Fibroblast of lung (primary cell): ENCODE data around the gene LDLRAD4. TPM values are rescaled to one million over a fixed set of nuclear protein-coding genes. Genes with fewer than 3 reads are reported as not detected.

ENCODE experiments used
- DNase-seq, 2 donors: peaks; one replicate each; pipeline versions ENCODE4 v3.0.0 to v3.0.0-alpha.2; 2010; ENCODE audit warnings: low read depth in 2 of 2
- H2AFZ ChIP-seq: 2 replicates; pipeline ENCODE4 v1.5.1; 2012; ENCODE audit warnings: low read length, control low read depth, inconsistent platforms
- H3K27ac ChIP-seq: 2 replicates; pipeline ENCODE4 v1.5.1; 2011; ENCODE audit warnings: low read length, control low read depth; ENCODE audit not compliant: insufficient read depth
- H3K27me3 ChIP-seq: 2 replicates; pipeline ENCODE4 v1.5.1; 2011; ENCODE audit warnings: mild to moderate bottlenecking, low read length; ENCODE audit not compliant: control insufficient read depth, insufficient read depth
- H3K36me3 ChIP-seq: 2 replicates; pipeline ENCODE4 v1.5.1; 2011; ENCODE audit warnings: low read length; ENCODE audit not compliant: control insufficient read depth, insufficient read depth
- H3K4me1 ChIP-seq: 2 replicates; pipeline ENCODE4 v1.5.1; 2011; ENCODE audit warnings: low read length; ENCODE audit not compliant: control insufficient read depth, insufficient read depth; ENCODE audit errors: extremely low read depth
- H3K4me2 ChIP-seq: 2 replicates; pipeline ENCODE4 v1.5.1; 2011; ENCODE audit warnings: low read length, control low read depth; ENCODE audit not compliant: insufficient read depth; ENCODE audit errors: extremely low read depth
- H3K4me3 ChIP-seq, 4 experiments: fragments of 200-600 bp in 1 of 4; sonication (generic) in 1 of 4; replicated peaks in 1 of 4; 2 replicates each; pipeline ENCODE4 v1.5.1; 2011 to 2016; ENCODE audit warnings: low read length in 4 of 4, low read depth in 3 of 4, mild to moderate bottlenecking in 3 of 4, control low read depth in 2 of 4, inconsistent platforms in 1 of 4, mixed read lengths in 1 of 4; ENCODE audit not compliant: insufficient read depth in 1 of 4; ENCODE audit errors: control extremely low read depth in 1 of 4
- H3K79me2 ChIP-seq: 2 replicates; pipeline ENCODE4 v1.5.1; 2012; ENCODE audit warnings: mild to moderate bottlenecking, low read length, inconsistent platforms; ENCODE audit not compliant: control insufficient read depth, insufficient read depth
- H3K9ac ChIP-seq: 2 replicates; pipeline ENCODE4 v1.5.1; 2011; ENCODE audit warnings: mild to moderate bottlenecking, low read length, control low read depth; ENCODE audit not compliant: insufficient read depth
- H3K9me3 ChIP-seq: 2 replicates; pipeline ENCODE4 v1.5.1; 2012; ENCODE audit warnings: low read depth, low read length; ENCODE audit not compliant: control insufficient read depth, insufficient read depth
- H4K20me1 ChIP-seq: 2 replicates; pipeline ENCODE4 v1.5.1; 2011; ENCODE audit warnings: low read length; ENCODE audit not compliant: control insufficient read depth, insufficient read depth; ENCODE audit errors: extremely low read depth
- CTCF ChIP-seq, 2 donors: IDR thresholded peaks in 1 of 2; conservative IDR thresholded peaks in 1 of 2; 1 replicate in 1 of 2; 2 replicates in 1 of 2; pipeline ENCODE4 v1.5.1; 2011 to 2012; ENCODE audit warnings: low read length in 2 of 2, control low read depth in 1 of 2, inconsistent platforms in 1 of 2, low read depth in 1 of 2, mild to moderate bottlenecking in 1 of 2
- EZH2 ChIP-seq: IDR thresholded peaks from 2 replicates; pipeline ENCODE4 v1.5.1; 2012; ENCODE audit warnings: low read length, control low read depth, mild to moderate bottlenecking; ENCODE audit errors: missing control alignments
- polyA plus RNA-seq, 2 donors: library from polyadenylated mRNA; depleted of rRNA in 1 of 2; stranded (reverse) in 1 of 2; unstranded in 1 of 2; fragments of >200 nt; gene quantifications; 2 replicates each; pipeline ENCODE4 v1.2.1, GENCODE V29; 2011 to 2012; ENCODE audit warnings: missing spikeins in 1 of 2
- total RNA-seq: library from RNA; depleted of rRNA; stranded (reverse); fragments of >200 nt; gene quantifications from 2 replicates; pipeline ENCODE4 v1.2.1, GENCODE V29; 2014

LDLRAD4 gene
- total and polyA plus RNA-seq, 2 donors (not counting 1 experiment from before 2014, with no cell fraction given) = not detected

GRCh38 chr18:13456736-13457271 is 238.2 kb downstream of the LDLRAD4 start:
- no peaks in the 10 kb centered on the region for H3K4me1 ChIP-seq
- H4K20me1 ChIP-seq = no peaks in the 10 kb centered on the region
- no peaks in the 10 kb centered on the region for H3K27me3 ChIP-seq
- H3K9ac ChIP-seq = no peak overlapping the region
- H3K79me2 ChIP-seq = no peaks in the 10 kb centered on the region
- no peak overlapping the region for H3K4me2 ChIP-seq
- H2AFZ ChIP-seq = no peak overlapping the region
- peak in 1 of 2 donors; percentile 57 for DNase-seq
- H3K9me3 ChIP-seq = no peaks in the 10 kb centered on the region
- no peaks in the 10 kb centered on the region for H3K36me3 ChIP-seq
- no peak overlapping the region for H3K27ac ChIP-seq
- no peak for TF ChIP-seq EZH2
- TF ChIP-seq CTCF (conservative IDR thresholded peaks at IDR 0.05 in 1 of 2, IDR thresholded peaks at IDR 0.05 in 1 of 2; ENCODE audit: low read depth in 1 of 2, low read length in 2 of 2) = no peak
- H3K4me3 ChIP-seq = no peak overlapping the region

GRCh38 chr18:13457327-13457726 is 238.8 kb downstream of the LDLRAD4 start:
- H3K9ac ChIP-seq = no peak overlapping the region

GRCh38 chr18:13460946-13461345 is 242.4 kb downstream of the LDLRAD4 start:
- H3K27me3 ChIP-seq = no peaks in the 10 kb centered on the region
- H3K36me3 ChIP-seq = no peaks in the 10 kb centered on the region
- TF ChIP-seq EZH2 (no peak), CTCF (conservative IDR thresholded peaks at IDR 0.05 in 1 of 2, IDR thresholded peaks at IDR 0.05 in 1 of 2; ENCODE audit: low read depth in 1 of 2, low read length in 2 of 2) (no peak)
- DNase-seq = no peak
- no peaks in the 10 kb centered on the region for H4K20me1 ChIP-seq
- no peak overlapping the region for H2AFZ ChIP-seq
- H3K4me1 ChIP-seq = no peaks in the 10 kb centered on the region
- H3K79me2 ChIP-seq = no peaks in the 10 kb centered on the region
- H3K4me3 ChIP-seq = no peak overlapping the region
- no peaks in the 10 kb centered on the region for H3K9me3 ChIP-seq
- no peak overlapping the region for H3K4me2 ChIP-seq
- no peak overlapping the region for H3K9ac ChIP-seq
- no peak overlapping the region for H3K27ac ChIP-seq

More at GRCh38 chr18:13457327-13457726, 238.8 kb downstream of the LDLRAD4 start:
- H2AFZ ChIP-seq = no peak overlapping the region
- H3K36me3 ChIP-seq = no peaks in the 10 kb centered on the region
- H4K20me1 ChIP-seq = no peaks in the 10 kb centered on the region
- no peak overlapping the region for H3K27ac ChIP-seq
- H3K79me2 ChIP-seq = no peaks in the 10 kb centered on the region
- H3K27me3 ChIP-seq = no peaks in the 10 kb centered on the region
- H3K4me3 ChIP-seq = no peak overlapping the region
- no peak for DNase-seq
- no peak overlapping the region for H3K4me2 ChIP-seq
- no peak for TF ChIP-seq CTCF (conservative IDR thresholded peaks at IDR 0.05 in 1 of 2, IDR thresholded peaks at IDR 0.05 in 1 of 2; ENCODE audit: low read depth in 1 of 2, low read length in 2 of 2)
- no peak for TF ChIP-seq EZH2
- H3K9me3 ChIP-seq = no peaks in the 10 kb centered on the region
- H3K4me1 ChIP-seq = no peaks in the 10 kb centered on the region
